HG02623 (cell line): ENCODE measurements around the gene DCUN1D1.
A peak's percentile ranks its signal among the peaks of the same experiment; 100 is the strongest.
"Not testable (repeated sequence)": the region's sequence is repeated elsewhere in the genome, so short reads cannot be mapped to it uniquely, and the experiment has no call there.

Experiments used
- ATAC-seq: cut with Tn5 transposase; IDR thresholded peaks from one replicate; pipeline ENCODE4 v1.9.1; 2021; ENCODE audit warnings: moderate library complexity; ENCODE audit not compliant: unreplicated experiment

The DCUN1D1 gene

DNA sequence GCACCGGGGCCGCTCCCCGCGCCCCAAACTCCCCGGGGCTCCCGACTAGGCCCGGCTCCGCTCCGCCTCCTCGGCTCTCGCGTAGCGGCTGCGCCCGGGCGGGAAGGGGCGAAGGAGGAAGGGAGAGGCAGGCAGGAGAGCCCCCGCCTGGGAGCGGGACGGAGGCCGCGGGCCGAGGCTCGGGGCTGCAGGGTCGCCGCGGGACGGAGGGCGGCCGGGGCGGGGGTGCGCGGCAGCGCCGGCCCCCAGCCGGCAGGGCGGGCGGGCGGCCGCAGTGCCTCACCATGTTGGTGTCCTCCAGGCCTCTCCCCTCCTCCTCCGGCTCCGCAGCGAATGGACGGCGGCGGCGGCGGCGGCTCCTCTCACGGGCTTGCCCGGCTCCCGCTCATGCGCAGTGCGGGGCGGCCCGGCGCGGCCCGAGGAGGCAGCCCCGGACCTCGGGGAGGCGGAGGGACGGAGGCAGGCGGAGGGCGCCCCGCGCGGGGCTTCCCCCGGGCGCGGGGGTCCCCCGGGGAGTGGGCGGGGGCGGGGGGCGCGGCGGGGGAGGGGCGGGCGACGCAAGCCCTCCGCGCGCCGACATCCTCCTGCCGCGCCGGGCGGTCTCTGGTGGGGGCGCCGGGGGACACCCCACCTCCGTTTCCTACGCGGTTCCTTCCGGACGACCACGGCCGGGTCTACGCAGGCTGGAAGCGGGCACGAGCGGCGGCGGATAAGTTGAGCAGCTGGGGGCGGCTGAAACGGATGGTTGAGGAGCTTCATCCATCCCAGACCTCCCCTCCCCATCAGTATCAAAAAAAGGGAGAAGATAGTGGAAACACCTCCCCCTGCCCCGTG, at the start of gene DCUN1D1:
TSS of gene DCUN1D1 (minus strand) at position 335 of the 834 bp plus-strand sequence. CDS start at position 286, 49 bp downstream.
- ATAC-seq = peak; percentile 89

DNA sequence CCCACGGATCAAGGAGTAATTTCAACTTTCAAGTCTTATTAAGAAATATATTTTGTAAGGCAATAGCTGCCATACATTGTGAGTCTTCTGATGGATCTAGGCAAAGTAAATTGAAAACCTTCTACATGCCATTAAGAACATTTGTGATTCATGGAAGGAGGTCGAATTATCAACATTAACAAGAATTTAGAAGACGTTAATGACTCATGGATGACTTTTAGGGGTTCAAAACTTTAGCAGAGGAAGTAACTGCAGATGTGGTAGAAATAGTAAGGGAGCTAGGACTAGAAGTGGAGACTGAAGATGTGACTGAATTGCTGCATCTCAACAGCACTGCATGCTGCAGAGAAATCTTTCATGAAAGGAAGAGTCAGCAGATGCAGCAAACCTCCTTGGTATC, 48.1 kb upstream of the DCUN1D1 start:
- ATAC-seq = no peak

DNA sequence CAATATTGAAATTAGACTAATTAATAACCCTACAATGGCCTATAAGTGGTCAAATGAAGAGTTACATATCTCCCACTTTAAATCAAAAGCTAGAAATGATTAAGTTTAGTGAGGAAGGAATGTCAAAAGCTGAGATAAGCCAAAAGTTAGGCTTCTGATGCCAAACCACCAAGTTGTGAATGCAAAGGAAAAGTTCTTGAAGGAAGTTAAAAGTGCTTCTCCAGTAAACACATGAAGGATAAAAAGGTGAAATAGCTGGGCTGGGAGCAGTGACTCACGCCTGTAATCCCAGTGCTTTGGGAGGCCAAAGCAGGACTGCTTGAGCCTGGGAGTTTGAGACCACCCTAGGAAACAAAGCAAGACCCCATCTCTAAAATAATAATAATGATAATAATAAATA, 46.9 kb upstream of the DCUN1D1 start:
- ATAC-seq = no peak

DNA sequence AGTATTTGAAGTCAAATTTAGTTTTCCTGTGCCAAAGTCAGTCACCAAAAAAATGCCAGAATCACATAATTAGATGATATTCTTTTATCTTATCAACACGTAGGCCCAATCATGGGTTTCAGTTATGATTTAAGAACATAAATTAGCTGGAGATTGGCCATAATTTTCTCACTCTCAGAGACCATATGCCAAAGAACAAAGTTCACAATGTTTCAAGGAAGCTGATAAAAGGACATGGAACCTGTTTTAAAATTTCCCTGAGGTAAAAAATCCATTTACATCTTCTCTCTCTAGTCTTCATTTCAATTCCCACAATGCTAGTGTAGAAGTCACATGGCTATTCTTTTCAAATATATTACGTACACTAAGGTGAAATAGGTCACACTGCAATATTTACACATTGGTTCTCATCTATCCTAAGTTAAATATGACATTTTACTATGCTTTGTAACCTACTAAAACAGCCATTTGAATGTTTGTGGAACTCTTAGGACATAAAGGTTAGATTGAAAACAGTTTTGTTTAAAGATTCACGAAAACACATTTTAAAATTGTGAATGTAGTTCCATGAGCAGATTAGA, 42.7 kb upstream of the DCUN1D1 start:
- no peak for ATAC-seq

DNA sequence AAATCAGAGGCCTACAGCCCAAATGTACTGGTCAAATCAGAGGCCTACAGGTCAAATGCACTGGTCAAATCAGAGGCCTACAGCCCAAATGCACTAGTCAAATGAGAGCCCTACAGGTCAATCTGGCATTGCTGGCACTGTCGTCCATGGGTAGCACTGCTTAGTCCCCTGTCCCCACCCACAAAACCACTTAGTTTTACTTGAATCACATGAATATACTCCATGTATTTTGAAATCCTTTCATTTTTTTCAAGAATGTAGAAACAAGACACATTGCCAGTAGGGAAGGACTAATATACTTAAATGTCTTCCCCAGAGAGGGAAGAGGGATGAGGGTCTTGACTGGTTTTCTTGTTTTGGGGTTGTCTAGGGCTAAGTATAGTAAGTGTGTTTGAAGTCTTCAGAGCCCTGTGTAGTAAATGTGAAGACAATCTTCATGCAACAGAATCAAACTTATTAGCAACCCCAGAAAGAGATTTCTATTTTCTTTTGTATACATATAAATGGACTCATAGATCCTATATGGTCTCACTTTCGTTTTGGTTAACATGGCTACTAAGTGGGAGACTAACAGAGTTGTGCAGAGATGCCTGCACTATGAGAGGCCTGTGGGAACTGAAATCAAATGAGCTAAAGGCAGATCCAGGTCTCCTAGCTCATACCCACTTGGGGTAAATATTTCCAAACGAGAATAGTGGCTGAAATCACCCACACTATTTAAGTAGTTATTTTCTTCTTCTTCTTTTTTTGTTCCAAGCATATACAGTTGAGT, 38.3 kb upstream of the DCUN1D1 start:
- ATAC-seq = no peak

DNA sequence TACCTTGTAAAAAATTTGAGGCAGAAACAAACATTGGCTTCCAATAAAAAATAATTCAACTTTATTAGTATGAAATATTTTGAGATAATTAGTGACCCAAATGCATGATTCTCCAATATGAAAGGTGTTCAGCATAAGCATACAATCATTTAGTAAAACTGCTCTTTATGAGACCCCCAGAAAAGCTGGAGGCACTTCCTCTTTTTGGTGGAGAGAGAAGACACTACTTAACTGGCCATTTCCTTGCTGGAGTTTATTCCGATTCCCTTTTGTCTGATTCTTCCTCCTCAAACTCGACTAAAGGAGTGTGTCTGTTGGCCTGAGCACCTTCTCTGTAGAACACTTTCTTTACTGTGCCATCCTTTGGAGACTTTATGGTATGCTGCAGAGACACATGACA, 34.8 kb upstream of the DCUN1D1 start:
- no peak for ATAC-seq

DNA sequence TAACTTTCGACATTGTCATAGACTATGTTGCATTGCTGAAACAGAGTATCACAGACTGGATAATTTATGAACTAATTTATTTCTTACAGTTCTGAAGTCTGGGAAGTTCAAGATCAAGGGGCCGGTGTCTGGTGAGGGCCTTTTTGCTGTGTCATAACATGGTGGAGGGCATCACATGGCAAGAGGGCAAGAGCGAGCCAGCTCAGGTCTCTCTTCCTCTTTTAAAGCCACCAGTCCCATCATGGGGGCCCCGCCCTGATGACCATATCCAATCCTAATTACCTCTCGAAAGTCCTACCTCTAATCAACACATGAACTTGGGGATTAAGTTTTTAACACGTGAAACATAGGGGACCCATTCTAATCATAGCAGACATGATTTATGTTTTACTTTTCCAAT, 33.5 kb upstream of the DCUN1D1 start:
- ATAC-seq = no peak

DNA sequence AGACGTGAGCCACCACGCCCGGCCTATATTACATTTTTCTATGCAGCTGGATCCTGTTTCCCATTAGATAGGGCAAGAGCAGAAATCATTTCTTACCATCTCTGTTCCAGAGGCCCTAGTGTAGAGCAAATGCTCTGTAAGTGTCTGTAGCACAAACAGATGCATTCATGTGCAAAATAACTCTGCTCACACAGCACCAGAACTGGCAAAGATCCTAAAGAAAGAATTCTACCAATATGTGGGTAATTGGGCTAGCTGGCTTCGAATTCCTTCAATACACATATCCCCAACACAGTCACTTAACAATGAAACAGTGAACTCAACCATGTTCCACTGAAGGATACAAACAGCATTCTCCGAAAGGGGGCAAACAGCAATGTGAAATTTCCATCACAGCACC, 32.7 kb upstream of the DCUN1D1 start:
- ATAC-seq = no peak

DNA sequence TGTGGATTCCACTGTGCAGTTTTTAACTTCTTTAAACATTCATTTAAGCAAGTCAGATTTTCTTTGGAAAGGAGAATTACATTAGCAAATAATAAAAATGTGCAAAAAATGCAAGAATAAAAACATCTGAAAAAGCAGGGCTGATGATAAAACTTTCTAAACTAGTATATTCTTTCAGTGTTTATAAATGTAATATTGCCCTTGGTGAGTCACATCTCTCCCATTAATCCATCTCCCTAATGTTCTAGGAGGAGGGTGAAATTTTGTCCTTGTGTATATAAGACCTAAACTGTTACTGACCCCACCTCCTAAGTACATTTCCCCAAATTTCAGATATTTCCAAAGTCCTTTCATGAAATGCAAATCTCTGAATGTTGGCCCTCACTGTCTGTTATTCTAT, 28.5 kb upstream of the DCUN1D1 start:
- ATAC-seq = no peak

DNA sequence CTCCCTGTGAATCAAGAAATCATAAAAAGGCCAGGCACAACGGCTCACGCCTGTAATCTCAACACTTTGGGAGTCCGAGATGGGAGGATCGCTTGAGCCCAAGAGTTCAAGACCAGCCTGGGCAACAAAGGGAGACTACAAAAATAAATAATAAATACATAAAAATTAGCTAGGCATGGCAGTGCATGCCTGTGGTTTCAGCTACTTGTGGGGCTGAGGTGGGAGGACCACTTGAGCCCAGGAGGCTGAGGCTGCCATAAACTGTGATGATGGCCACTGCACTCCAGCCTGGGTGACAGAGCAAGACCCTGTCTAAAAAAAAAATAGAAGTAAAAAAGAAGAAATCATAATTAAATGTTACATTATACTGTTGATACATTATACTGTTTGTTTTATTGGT, 28.0 kb upstream of the DCUN1D1 start:
- no peak for ATAC-seq

DNA sequence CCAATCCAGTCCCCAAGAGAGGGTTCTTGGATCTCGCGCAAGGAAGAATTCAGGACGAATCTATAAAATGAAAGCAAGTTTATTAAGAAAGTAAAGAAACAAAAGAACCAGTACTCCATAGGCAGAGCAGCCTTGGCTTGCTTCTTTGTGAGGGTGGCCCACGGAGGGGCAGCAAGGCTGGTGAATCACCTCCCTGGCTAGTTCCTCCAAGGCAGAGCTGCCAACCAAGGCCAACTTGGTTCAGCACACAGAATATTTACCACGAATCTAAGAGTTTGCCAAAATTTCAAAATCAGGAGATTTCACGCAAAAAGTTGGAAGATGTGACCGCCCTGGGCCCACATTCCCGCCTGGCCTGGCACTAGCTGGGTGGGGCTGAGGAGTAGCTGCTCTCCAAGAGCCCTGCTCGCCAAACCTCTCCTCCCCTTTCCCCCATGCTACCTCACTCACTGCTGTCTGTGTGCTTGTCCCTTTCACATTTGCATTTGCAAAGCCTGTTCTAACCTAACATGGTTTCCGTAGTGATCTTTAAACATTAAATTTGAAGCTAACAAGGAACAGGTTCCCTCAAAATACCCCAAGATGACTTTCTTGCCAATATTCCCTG, 26.2 kb upstream of the DCUN1D1 start:
- ATAC-seq = no peak

DNA sequence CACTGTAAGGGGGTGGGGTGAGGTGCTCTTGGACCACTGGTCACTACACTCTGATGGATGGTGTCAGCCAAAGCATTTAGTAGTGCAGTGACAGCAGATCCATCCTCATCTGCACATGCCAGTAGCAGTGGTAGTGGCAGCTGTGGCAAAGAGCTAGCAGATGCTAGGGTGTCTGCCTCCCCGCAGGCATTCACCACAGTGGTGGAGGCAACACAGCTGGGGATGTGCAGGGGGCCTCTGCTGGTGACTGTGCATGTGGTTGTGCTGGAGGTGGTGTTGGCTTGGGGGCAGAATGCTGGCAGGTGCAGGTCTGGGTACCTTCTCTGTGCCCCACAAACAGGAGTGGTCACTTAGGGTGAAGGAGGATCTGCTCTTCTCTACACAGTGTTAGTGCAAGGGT, 19.4 kb upstream of the DCUN1D1 start:
- ATAC-seq = no peak

DNA sequence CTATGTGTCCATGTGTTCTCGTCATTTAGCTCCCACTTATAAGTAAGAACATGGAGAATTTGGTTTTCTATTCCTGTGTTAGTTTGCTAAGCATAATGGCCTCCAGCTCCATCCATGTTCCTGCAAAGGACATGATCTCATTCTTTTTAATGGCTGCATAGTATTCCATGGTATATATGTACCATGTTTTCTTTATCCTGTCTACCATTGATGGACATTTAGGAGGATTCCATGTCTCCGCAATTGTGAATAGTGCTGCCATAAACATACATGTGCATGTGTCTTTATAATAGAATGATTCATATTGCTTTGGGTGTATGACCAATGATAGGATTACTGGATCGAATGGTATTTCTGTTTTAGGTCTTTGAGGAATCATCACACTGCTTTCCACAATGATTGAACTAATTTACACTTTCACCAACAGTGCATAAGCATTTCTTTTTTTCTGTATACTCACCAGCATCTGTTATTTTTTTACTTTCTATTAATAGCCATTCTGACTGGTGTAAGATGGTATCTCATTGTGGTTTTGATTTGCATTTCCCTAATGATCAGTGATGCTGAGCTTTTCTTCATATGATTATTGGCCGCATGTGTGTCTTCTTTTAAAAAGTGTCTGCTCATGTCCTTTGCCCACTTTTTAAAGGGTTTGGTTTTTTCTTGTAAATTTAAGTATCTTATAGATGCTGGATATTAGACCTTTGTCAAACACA, 13.3 kb upstream of the DCUN1D1 start:
- ATAC-seq = not testable (repeated sequence)

DNA sequence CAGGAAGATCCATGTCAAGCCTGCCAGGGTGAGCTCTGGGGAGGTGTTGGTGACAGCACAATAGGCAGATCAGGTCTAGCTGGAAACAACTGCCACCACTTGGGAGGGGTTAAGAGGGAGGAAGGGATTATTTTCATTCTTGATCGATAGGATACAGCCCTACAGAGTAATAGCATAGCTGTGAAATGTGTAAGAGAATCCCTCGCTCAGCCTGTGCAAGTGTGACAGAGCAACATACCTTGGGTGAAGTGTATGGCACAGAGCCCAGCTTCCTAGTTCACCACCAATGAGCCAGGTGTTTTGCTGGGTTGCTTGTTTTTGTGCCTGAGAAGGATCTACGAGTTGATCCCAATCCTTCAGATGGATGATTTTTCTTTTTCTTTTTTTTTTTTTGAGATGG, 9.2 kb upstream of the DCUN1D1 start:
- ATAC-seq = no peak

DNA sequence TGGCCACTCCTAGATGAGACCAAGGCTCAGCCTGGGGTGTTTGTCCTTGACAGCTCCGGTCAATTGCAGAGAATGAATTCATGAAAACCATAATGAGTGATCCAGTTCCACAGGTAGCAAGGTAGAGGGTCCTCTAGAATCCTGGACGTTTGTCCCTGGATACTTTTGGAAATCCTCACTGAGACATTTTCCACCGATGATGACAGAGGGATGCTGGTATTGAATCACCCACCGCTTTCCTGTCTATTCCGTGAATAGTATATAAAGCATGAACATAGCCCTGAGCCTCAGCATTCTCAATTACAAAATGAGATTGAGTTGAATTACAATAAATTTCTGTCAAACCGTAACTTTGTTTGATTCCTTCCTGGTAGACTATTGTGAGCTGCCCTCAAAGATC, 5.7 kb upstream of the DCUN1D1 start:
- ATAC-seq = no peak

DNA sequence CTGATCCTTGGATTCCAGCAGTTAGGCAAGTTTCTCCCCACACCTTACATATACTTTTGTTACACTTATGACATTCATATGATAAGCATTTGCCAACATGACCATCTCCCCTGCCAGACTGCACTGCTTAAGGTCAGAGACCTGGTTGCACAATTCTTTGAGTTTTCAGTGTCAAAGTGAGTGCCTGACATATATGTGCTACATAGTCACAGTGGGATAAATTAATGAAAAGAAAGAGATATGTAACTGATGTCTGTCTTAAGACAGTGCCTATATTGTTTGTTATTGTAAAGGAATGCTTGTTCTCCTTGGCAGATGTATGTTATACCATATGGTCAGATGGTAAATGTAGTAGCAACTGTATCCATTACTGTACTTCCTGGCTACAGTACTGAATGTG, 3.5 kb upstream of the DCUN1D1 start:
- ATAC-seq = no peak

DNA sequence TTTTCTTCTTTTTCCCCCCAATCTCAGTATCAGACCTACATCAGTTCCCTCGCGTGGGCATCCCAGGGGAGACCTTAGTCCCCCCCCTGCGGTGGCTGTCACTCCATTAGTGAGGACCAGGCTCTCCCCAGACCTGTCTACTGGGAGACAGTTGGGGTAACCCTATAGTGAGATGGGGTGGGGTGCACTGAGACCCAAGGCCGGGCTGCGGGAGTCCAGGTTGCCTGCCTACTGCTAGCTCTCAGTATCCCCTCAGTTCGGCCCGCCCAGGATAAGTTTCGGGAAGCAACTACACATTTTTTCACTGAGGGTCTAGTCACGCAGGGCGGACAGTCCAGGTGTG, 671 bp upstream of the DCUN1D1 start:
- no peak for ATAC-seq

DNA sequence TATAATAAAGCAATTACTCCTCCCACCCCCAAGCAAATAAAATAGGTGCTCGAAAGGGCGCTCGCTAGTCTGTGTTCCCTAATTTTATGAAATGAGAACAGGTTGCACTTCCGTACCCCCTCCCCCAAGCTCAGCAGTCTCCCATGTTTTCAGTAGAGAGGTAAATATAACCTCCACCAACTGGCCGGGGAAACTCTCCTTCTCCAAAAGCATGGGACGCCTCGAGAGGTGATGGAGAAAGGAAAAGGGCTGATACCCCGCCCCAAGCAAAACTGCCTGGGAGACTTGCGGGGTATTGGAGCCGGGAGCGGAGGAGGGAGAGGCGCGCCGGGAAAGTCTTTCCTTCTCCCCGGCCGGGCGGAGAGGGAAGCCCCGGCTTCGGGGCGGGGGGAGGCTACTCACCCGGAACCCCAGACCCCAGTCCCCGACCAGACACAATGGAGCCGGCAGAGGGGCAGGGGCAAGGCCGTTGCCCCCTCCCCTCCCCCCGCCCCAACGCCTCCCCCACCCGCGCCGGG, 605 bp downstream of the DCUN1D1 start:
- ATAC-seq = peak; percentile 4

DNA sequence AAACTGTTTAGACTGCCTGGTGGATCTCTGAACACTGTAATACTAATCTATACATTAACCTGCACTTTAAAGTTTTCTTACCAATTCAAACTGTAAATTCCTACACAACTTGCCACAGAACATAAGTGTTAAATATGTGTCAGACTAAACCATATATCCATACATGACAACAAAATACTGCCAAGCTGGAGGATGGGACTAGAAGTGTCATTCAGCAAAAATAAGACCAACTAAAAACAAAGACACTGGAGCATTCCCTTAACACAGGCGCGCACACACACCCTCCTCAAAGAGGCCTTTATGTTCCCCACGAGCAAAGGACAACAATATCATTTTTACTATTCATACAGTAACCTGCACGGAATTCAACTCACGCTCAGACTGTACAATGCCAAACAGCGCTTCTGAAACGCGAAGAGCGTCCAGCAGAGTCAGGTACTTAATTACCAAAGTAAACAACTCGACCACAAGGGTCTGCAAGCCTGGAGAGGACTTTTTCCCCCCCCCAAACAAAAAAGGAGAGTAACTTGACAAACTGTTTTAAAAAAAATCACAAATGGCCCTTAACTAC, 1.1 kb downstream of the DCUN1D1 start:
- ATAC-seq = no peak

DNA sequence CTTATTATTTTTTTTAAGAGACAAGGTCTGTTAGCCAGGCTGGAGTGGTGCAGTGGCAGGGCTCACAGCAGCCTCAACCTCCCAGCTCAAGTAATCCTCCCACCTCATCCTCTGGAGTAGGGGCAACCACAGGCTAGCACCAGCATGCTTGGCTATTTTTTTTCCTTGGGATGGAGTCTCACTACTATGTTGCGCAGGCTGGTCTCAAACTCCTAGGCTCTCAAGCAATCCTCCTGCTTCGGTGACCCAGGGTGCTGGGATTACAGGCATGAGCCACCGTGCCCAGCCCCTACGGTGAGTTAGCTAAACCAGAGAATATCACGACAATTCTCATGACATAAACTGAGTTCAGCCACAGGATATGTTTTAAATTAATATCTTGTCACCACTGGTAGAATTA, 2.0 kb downstream of the DCUN1D1 start:
- ATAC-seq = no peak
